NB4 (cell line): ENCODE data around the gene PHF20.
"Not testable (repeated sequence)": the region's sequence is repeated elsewhere in the genome, so short reads cannot be mapped to it uniquely, and the experiment has no call there.

Experiments
- DNase-seq: peaks from one replicate; pipeline ENCODE4 v3.0.0; 2010; ENCODE audit warnings: low read depth
- H3K4me3 ChIP-seq: one replicate; pipeline ENCODE4 v1.5.1; 2011; ENCODE audit warnings: mild to moderate bottlenecking, low read depth, low read length, moderate library complexity
- CTCF ChIP-seq: IDR thresholded peaks from one replicate; pipeline ENCODE4 v1.5.1; 2012; ENCODE audit warnings: low read depth, low read length
- MAX ChIP-seq: IDR thresholded peaks from 2 replicates; pipeline ENCODE4 v1.6.1; 2011; ENCODE audit warnings: low read depth, low read length
- MYC ChIP-seq: IDR thresholded peaks from 2 replicates; pipeline ENCODE4 v1.6.1; 2011; ENCODE audit warnings: low read depth, low read length
- POLR2A ChIP-seq: IDR thresholded peaks from 2 replicates; pipeline ENCODE4 v1.6.1; 2011; ENCODE audit warnings: mild to moderate bottlenecking; ENCODE audit not compliant: insufficient read length; ENCODE audit errors: extremely low read depth

The PHF20 gene

GRCh38 chr20:35771689-35772562 lies at the start of gene PHF20:
PHF20 (plus strand) TSS chr20:35772015; CDS start chr20:35801523, 29,508 bp downstream.
- peak within 1 kb of the TSS; percentile 92 for H3K4me3 ChIP-seq
- peak; percentile 97 for DNase-seq
- peak; percentile 98 for TF ChIP-seq MAX
- no peak for TF ChIP-seq CTCF
- peak; percentile 89 for TF ChIP-seq POLR2A
- peak; percentile 92 for TF ChIP-seq MYC

GRCh38 chr20:35723275-35723639 lies 48.6 kb upstream of the PHF20 start:
- DNase-seq, H3K4me3 ChIP-seq: not testable (repeated sequence)

- DNase-seq, H3K4me3 ChIP-seq: not testable (repeated sequence)
These were observed 48.0 kb upstream of the PHF20 start for GRCh38 chr20:35723652-35724320.

- no peak overlapping the region for H3K4me3 ChIP-seq
- TF ChIP-seq MYC (no peak), CTCF (no peak), MAX (no peak), POLR2A (no peak)
- DNase-seq, result no peak
These were observed 47.2 kb upstream of the PHF20 start for GRCh38 chr20:35724321-35725230.

- peak; percentile 67 for DNase-seq
- no peak for TF ChIP-seq CTCF
- no peak for TF ChIP-seq MAX
- H3K4me3 ChIP-seq, result no peak overlapping the region
These were observed 44.7 kb upstream of the PHF20 start for GRCh38 chr20:35726842-35727711.

- DNase-seq, result no peak
- no peak overlapping the region for H3K4me3 ChIP-seq
- TF ChIP-seq MYC (no peak), CTCF (no peak)
These were observed 42.5 kb upstream of the PHF20 start for GRCh38 chr20:35729283-35729807.
